ENCODE measurements around the gene NIPAL3. TPM values are rescaled to one million over a fixed set of nuclear protein-coding genes. Genes with fewer than 3 reads are reported as not detected.

The NIPAL3 gene
- total RNA-seq, 1 experiment from 2014 or later: 40.8 TPM

DNA sequence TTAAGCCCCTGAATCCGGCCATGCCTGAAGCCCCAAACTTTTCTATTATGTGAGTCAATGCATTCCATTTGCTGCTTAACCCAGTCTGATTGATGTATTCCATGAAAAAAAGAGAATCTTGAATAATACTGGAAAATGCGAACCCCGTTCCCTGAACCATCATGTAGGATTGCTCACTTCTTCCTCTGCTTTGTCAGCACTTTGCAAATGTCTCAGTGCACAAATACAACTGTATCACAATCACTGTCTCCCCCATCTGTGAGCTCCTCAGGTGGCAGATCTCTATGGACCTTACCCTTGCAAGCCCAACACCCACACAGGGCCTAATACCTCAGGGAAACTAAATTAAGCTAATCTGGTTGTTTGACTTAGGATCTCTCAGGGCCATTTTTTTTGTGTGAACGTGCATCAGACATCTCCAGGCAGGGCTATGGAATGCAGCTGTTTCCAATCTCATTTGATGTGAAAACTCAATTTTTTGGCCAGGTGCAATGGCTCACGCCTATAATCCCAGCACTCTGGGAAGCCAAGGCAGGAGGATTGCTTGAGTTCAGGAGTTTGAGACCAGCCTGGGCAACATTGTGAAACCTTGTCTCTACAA, 84.9 kb downstream of the NIPAL3 start:
- Histone ChIP-seq H3K9me3 (ENCODE audit: low read length) (no peaks in the 10 kb centered on the region), H3K9me2 (replicated peaks; ENCODE audit: insufficient read depth, low read length) (no peaks in the 10 kb centered on the region), H2AFZ (ENCODE audit: low read length) (no peak overlapping the region), H4K20me1 (ENCODE audit: insufficient read depth, low read depth, low read length) (no peaks in the 10 kb centered on the region), H3K4me3 (ENCODE audit: low read length) (no peak overlapping the region), H3K79me2 (ENCODE audit: low read length) (no peaks in the 10 kb centered on the region), H3K27ac (ENCODE audit: low read length) (no peak overlapping the region), H3K36me3 (ENCODE audit: insufficient read depth, low read length) (no peaks in the 10 kb centered on the region), H3K4me2 (ENCODE audit: low read depth, low read length, poor library complexity, severe bottlenecking) (no peak overlapping the region), H3K9ac (ENCODE audit: low read length) (no peak overlapping the region), H3K4me1 (ENCODE audit: low read length) (peaks cover 17% of the 10 kb centered on the region), H3K27me3 (ENCODE audit: low read length) (no peaks in the 10 kb centered on the region)
- no peak for DNase-seq

DNA sequence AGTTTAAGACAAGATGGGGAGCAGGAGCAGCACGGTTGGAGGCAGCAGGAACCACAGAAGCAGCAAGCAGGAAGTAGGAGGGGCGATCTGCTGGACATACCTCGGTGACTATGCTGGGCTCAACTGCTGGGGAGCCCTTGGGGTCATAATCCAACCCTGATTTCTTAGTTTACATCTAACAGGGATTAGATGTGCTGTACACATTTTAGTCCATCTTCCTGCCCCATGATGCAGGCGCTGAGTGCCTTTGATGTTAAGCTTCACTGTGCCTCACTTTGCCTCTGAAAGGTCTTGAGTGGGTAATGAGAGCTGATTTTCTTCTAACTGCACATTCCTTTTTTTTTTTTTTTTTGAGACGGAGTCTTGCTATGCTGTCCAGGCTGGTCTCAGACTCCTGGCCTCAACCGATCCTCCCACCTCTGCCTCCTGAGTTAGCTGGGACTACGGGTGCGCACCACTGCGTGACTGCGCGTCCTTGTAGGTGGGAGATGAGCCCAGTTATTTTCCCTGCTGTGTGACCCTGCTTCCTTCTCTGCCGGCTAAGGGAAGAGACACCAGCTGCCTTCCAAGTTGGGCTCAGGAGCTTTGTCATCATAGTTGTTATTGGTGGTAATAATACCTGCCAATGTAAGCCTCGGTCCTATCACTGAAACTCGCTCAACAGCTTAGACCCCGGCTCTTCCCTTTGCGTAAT, 85.9 kb downstream of the NIPAL3 start:
- Histone ChIP-seq H3K9me3 (ENCODE audit: low read length) (no peaks in the 10 kb centered on the region), H3K36me3 (ENCODE audit: insufficient read depth, low read length) (no peaks in the 10 kb centered on the region), H3K4me3 (ENCODE audit: low read length) (peak overlapping the region; percentile 93), H3K9ac (ENCODE audit: low read length) (peak overlapping the region; percentile 87), H3K27me3 (ENCODE audit: low read length) (no peaks in the 10 kb centered on the region), H3K4me2 (ENCODE audit: low read depth, low read length, poor library complexity, severe bottlenecking) (peak overlapping the region; percentile 97), H3K79me2 (ENCODE audit: low read length) (no peaks in the 10 kb centered on the region), H3K27ac (ENCODE audit: low read length) (no peak overlapping the region), H4K20me1 (ENCODE audit: insufficient read depth, low read depth, low read length) (no peaks in the 10 kb centered on the region), H2AFZ (ENCODE audit: low read length) (peak overlapping the region; percentile 100), H3K9me2 (replicated peaks; ENCODE audit: insufficient read depth, low read length) (no peaks in the 10 kb centered on the region), H3K4me1 (ENCODE audit: low read length) (peaks cover 17% of the 10 kb centered on the region)
- DNase-seq: peak; percentile 58

DNA sequence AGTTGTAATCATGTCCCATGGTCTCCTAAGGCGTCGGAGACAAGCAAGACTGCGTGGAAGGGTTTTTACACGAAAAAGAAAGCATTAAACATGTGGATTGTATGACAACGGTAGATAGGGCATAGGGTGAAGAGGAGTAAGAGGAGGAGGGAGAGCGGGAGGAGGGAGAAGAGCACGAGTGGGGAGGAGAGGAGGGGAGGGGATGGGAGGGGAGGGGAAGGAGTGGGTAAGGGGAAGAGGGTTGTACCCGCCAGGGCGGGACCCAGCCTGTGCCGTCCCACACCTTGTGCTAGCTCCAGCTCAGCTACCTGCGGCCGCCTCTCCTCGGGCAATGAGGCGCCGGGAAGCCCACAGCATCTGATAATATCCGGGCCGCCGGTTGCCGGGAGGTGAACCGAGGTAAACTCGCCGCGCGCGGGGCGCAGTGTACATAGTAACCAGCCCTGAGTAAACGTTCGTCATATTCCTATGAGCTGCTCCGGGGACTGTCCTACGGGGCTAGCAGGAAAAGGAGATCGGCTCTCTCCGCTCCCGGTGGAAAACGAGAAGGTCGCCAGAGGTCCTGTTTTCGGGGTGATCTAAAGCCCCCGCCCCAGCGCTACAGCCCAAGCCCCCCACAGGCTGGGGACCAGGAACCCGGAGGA, 86.6 kb downstream of the NIPAL3 start:
- no peaks in the 10 kb centered on the region for H3K79me2 ChIP-seq (ENCODE audit: low read length)
- H3K4me3 ChIP-seq (ENCODE audit: low read length): peak overlapping the region; percentile 93
- peak overlapping the region; percentile 87 for H3K9ac ChIP-seq (ENCODE audit: low read length)
- H3K4me1 ChIP-seq (ENCODE audit: low read length): peaks cover 17% of the 10 kb centered on the region
- H3K27ac ChIP-seq (ENCODE audit: low read length): no peak overlapping the region
- DNase-seq: peak; percentile 66
- H3K9me2 ChIP-seq (replicated peaks; ENCODE audit: insufficient read depth, low read length): no peaks in the 10 kb centered on the region
- H4K20me1 ChIP-seq (ENCODE audit: insufficient read depth, low read depth, low read length): no peaks in the 10 kb centered on the region
- no peaks in the 10 kb centered on the region for H3K36me3 ChIP-seq (ENCODE audit: insufficient read depth, low read length)
- peak overlapping the region; percentile 100 for H2AFZ ChIP-seq (ENCODE audit: low read length)
- H3K9me3 ChIP-seq (ENCODE audit: low read length): no peaks in the 10 kb centered on the region
- H3K27me3 ChIP-seq (ENCODE audit: low read length): no peaks in the 10 kb centered on the region
- H3K4me2 ChIP-seq (ENCODE audit: low read depth, low read length, poor library complexity, severe bottlenecking): peak overlapping the region; percentile 97

DNA sequence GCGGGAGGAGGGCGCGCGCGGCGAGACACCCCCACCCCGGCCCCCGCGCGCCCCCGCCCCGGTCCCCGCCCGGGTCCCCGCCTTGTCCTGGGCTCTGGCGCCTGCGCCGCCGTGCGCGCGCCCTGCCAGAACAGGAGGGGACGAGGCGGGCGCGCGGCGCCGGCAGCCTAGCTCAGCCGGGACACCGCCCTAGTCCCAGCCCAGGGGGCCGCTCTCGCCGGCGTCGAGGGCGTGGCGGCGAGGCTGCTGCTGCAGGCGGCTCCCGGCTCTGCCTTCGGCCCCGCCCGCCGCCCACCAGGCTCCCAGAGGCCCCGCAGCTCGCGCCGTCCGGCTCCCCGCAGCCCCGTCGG, 87.1 kb downstream of the NIPAL3 start, which contains the start of gene RCAN3:
RCAN3 (plus strand) TSS at position 128 of the 350 bp plus-strand sequence. CDS start 11,537 bp downstream, outside the sequence.
- peak; percentile 94 for DNase-seq

DNA sequence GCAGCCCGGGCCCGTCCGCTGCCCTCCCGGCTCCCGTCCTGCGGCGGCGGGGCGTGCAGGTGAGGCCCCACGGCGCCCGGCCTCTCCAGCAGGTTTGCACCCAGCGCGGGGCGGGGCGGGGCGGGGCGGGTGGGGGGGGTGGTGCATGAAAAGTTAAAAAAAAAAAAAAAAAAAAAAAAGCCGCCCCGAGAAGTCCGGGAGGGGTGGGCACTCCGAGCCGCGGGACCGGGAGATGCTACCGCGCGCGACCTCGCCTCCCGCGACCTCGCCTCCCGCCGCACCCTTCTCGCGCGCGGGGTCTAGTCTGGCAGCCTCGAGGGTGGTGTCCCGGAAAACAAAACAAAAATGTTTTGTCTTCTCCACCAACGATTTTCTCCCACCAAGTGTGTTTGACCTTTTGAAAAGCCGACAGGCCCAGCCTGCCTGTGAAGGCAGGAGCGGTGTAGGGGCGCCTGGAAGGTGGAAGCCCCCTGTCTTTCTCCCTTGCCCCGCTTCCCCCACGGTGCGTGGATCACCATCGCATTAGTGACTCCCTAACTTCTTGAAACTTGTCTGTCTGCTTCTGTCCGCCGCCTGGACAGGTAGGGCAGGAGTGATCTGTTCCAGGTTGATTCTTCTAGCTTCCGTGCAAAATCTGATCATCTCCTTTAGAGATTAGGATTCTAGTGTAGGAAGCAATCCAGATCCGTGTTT, 87.6 kb downstream of the NIPAL3 start:
- H3K9me3 ChIP-seq (ENCODE audit: low read length): no peaks in the 10 kb centered on the region
- H3K9ac ChIP-seq (ENCODE audit: low read length): peak overlapping the region; percentile 69
- no peaks in the 10 kb centered on the region for H3K79me2 ChIP-seq (ENCODE audit: low read length)
- no peaks in the 10 kb centered on the region for H3K27me3 ChIP-seq (ENCODE audit: low read length)
- H3K4me3 ChIP-seq (ENCODE audit: low read length): peak overlapping the region; percentile 93
- H3K4me1 ChIP-seq (ENCODE audit: low read length): peaks cover 17% of the 10 kb centered on the region
- no peaks in the 10 kb centered on the region for H3K36me3 ChIP-seq (ENCODE audit: insufficient read depth, low read length)
- no peaks in the 10 kb centered on the region for H3K9me2 ChIP-seq (replicated peaks; ENCODE audit: insufficient read depth, low read length)
- peak; percentile 43 for DNase-seq
- no peaks in the 10 kb centered on the region for H4K20me1 ChIP-seq (ENCODE audit: insufficient read depth, low read depth, low read length)
- H3K27ac ChIP-seq (ENCODE audit: low read length): no peak overlapping the region
- H2AFZ ChIP-seq (ENCODE audit: low read length): peak overlapping the region; percentile 81; the same call in 1 of the 2 replicates
- H3K4me2 ChIP-seq (ENCODE audit: low read depth, low read length, poor library complexity, severe bottlenecking): peak overlapping the region; percentile 86

More for the DNA sequence above, 87.1 kb downstream of the NIPAL3 start, which contains the start of gene RCAN3:
- Histone ChIP-seq H2AFZ (ENCODE audit: low read length) (peak within 1 kb of the TSS; percentile 100), H3K9ac (ENCODE audit: low read length) (peak within 1 kb of the TSS; percentile 87), H3K9me3 (ENCODE audit: low read length) (no peaks in the 10 kb centered on the region), H3K4me1 (ENCODE audit: low read length) (peaks cover 17% of the 10 kb centered on the region), H3K36me3 (ENCODE audit: insufficient read depth, low read length) (no peaks in the 10 kb centered on the region), H3K9me2 (replicated peaks; ENCODE audit: insufficient read depth, low read length) (no peaks in the 10 kb centered on the region), H3K4me2 (ENCODE audit: low read depth, low read length, poor library complexity, severe bottlenecking) (peak within 1 kb of the TSS; percentile 97), H3K27me3 (ENCODE audit: low read length) (no peaks in the 10 kb centered on the region), H3K27ac (ENCODE audit: low read length) (no peak within 1 kb of the TSS), H3K4me3 (ENCODE audit: low read length) (peak within 1 kb of the TSS; percentile 93), H4K20me1 (ENCODE audit: insufficient read depth, low read depth, low read length) (no peaks in the 10 kb centered on the region), H3K79me2 (ENCODE audit: low read length) (no peaks in the 10 kb centered on the region)

DNA sequence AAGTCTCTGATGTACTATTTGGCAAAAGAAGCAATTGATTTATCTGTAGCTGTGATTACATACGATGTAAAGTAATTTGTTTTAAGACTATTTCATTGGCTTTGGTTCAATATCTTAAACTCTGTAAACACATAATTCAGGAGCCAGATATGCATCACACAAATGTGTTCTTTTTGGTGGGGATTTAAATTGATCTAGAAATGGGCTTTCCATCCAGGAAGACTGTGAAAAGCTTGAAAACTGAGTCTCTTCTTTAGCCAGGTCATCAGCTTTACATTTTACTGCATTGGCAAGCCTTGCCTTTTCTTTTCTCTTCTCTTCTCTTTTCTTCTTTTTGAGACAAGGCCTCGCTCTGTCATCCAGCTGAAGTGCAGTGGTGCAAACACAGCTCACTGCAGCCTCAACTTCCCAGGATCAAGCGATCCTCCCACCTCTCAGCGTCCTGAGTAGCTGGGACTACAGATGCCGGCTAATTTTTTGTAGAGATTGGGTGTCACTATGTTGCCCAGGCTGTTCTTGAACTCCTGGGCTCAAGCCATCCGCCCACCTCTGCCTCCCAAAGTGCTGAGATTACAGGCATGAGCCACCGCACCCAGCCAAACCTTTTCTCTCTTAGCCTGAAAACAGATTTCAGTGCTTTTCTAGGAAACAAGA, 88.4 kb downstream of the NIPAL3 start:
- no peak overlapping the region for H2AFZ ChIP-seq (ENCODE audit: low read length)
- no peak overlapping the region for H3K27ac ChIP-seq (ENCODE audit: low read length)
- no peaks in the 10 kb centered on the region for H4K20me1 ChIP-seq (ENCODE audit: insufficient read depth, low read depth, low read length)
- H3K9me3 ChIP-seq (ENCODE audit: low read length): no peaks in the 10 kb centered on the region
- H3K9me2 ChIP-seq (replicated peaks; ENCODE audit: insufficient read depth, low read length): no peaks in the 10 kb centered on the region
- peaks cover 17% of the 10 kb centered on the region for H3K4me1 ChIP-seq (ENCODE audit: low read length)
- H3K36me3 ChIP-seq (ENCODE audit: insufficient read depth, low read length): no peaks in the 10 kb centered on the region
- H3K27me3 ChIP-seq (ENCODE audit: low read length): no peaks in the 10 kb centered on the region
- DNase-seq: no peak
- peak overlapping the region; percentile 69; the same call in 1 of the 2 replicates for H3K9ac ChIP-seq (ENCODE audit: low read length)
- H3K4me3 ChIP-seq (ENCODE audit: low read length): peak overlapping the region; percentile 71
- no peaks in the 10 kb centered on the region for H3K79me2 ChIP-seq (ENCODE audit: low read length)
- peak overlapping the region; percentile 86 for H3K4me2 ChIP-seq (ENCODE audit: low read depth, low read length, poor library complexity, severe bottlenecking)

DNA sequence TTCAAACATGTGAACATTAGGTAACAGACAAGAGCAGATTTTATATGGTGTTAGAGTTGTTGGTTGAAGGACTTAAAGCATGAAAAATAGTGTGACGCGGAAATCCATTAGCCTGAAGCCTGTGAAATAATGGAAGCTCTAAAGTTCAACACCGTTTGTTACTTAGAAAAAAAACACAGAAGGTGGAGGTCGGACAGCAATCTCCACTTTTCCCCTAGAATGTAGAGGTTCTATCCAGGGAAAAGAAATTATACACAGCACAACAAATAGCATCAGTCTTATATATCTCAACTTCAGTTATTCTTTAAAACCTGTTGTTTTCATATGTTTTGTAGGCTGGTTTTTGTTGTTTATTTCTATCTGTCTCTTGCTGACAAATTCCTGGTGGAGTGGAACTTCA, 89.0 kb downstream of the NIPAL3 start:
- H3K27me3 ChIP-seq (ENCODE audit: low read length): no peaks in the 10 kb centered on the region
- H3K9ac ChIP-seq (ENCODE audit: low read length): no peak overlapping the region
- no peaks in the 10 kb centered on the region for H3K9me3 ChIP-seq (ENCODE audit: low read length)
- no peaks in the 10 kb centered on the region for H3K36me3 ChIP-seq (ENCODE audit: insufficient read depth, low read length)
- H4K20me1 ChIP-seq (ENCODE audit: insufficient read depth, low read depth, low read length): no peaks in the 10 kb centered on the region
- H3K79me2 ChIP-seq (ENCODE audit: low read length): no peaks in the 10 kb centered on the region
- no peak for DNase-seq
- no peak overlapping the region for H2AFZ ChIP-seq (ENCODE audit: low read length)
- no peak overlapping the region for H3K4me3 ChIP-seq (ENCODE audit: low read length)
- no peaks in the 10 kb centered on the region for H3K9me2 ChIP-seq (replicated peaks; ENCODE audit: insufficient read depth, low read length)
- no peak overlapping the region for H3K4me2 ChIP-seq (ENCODE audit: low read depth, low read length, poor library complexity, severe bottlenecking)
- H3K4me1 ChIP-seq (ENCODE audit: low read length): peaks cover 17% of the 10 kb centered on the region
- no peak overlapping the region for H3K27ac ChIP-seq (ENCODE audit: low read length)

Measured in Karpas-422 (cell line).